Gastrocnemius medialis (tissue), 4 donors: Measurements from ENCODE around the gene GFRA1. TPM values are rescaled to one million over a fixed set of nuclear protein-coding genes. Genes with fewer than 3 reads are reported as not detected.

Source experiments
- ATAC-seq, 2 donors: fragments of 150-250 bp; one replicate each; pipeline ENCODE4 v1.9.1; 2016
- DNase-seq, 2 donors: peaks; one replicate each; pipeline ENCODE4 v3.0.0-alpha.2; 2019
- H3K27ac ChIP-seq, 4 donors: fragments of 200-600 bp; sonication (generic); 1 replicate in 1 of 4; 2 replicates in 3 of 4; pipeline ENCODE4 v1.5.1; 2016 to 2018; ENCODE audit warnings: mild to moderate bottlenecking in 2 of 4, moderate library complexity in 1 of 4
- H3K27me3 ChIP-seq, 3 donors: fragments of 200-600 bp; sonication (generic) in 2 of 3; 1 replicate in 1 of 3; 2 replicates in 2 of 3; pipeline versions ENCODE4 v1.5.1 to v1.6.0; 2016 to 2019; ENCODE audit warnings: mild to moderate bottlenecking in 1 of 3, moderate library complexity in 1 of 3
- H3K36me3 ChIP-seq, 2 donors: fragments of 200-600 bp; sonication (generic) in 1 of 2; one replicate each; pipeline ENCODE4 v1.5.1; 2017 to 2018
- H3K4me1 ChIP-seq, 2 donors: fragments of 200-600 bp; sonication (generic) in 1 of 2; one replicate each; pipeline ENCODE4 v1.5.1; 2016 to 2017; ENCODE audit warnings: mild to moderate bottlenecking in 2 of 2
- H3K4me3 ChIP-seq, 4 donors: fragments of 200-600 bp; sonication (generic) in 3 of 4; 1 replicate in 1 of 4; 2 replicates in 3 of 4; pipeline ENCODE4 v1.5.1; 2016 to 2019; ENCODE audit warnings: mild to moderate bottlenecking in 2 of 4
- H3K9me3 ChIP-seq, 3 donors: fragments of 200-600 bp; sonication (generic) in 2 of 3; 1 replicate in 1 of 3; 2 replicates in 2 of 3; pipeline ENCODE4 v1.5.1; 2016 to 2019
- CTCF ChIP-seq, 5 experiments: fragments of 450-650 bp in 3 of 5; fragments of 200-600 bp in 2 of 5; sonication (generic) in 2 of 5; IDR thresholded peaks in 4 of 5; conservative IDR thresholded peaks in 1 of 5; 1 replicate in 4 of 5; 2 replicates in 1 of 5; pipeline ENCODE4 v1.5.1; 2016 to 2019; ENCODE audit warnings: antibody characterized with exemption in 5 of 5, mild to moderate bottlenecking in 3 of 5, moderate library complexity in 3 of 5
- POLR2A ChIP-seq, 2 donors: fragments of 450-650 bp; IDR thresholded peaks; one replicate each; pipeline ENCODE4 v1.6.1; 2017; ENCODE audit warnings: antibody characterized with exemption in 2 of 2, mild to moderate bottlenecking in 2 of 2, moderate library complexity in 2 of 2
- in situ Hi-C, 4 donors: fragments of 200-750 bp; cut with MboI; loops; one replicate each; pipeline versions ENCODE4 v1.15.0 to v1.8.0; 2017; ENCODE audit warnings: low sequenced_read_pairs in 4 of 4
- intact Hi-C: fragments of 100-400 bp; cut with DNase I; formaldehyde crosslinking; loops from one replicate; pipeline ENCODE4 v1.15.1; 2023; ENCODE audit warnings: low total_unique reads
- total RNA-seq, 4 donors: library from RNA; depleted of rRNA; stranded (reverse); fragments of >200 nt; gene quantifications; one replicate each; pipeline versions ENCODE4 v1.1.0 to v1.2.3, GENCODE V29; 2016

The GFRA1 gene
- total RNA-seq, 4 donors from 2014 or later = 21.2 to 34.2 (median 25.2) TPM

GRCh38 chr10:116101616-116102315 lies 171.2 kb downstream of the GFRA1 start:
- in situ Hi-C loops = no loop called here

GRCh38 chr10:116100984-116101383 lies 172.0 kb downstream of the GFRA1 start:
- H3K27me3 ChIP-seq = no peaks in the 10 kb centered on the region
- intact Hi-C loops (no loop called here), in situ Hi-C loops (no loop called here)
- no peak overlapping the region for H3K4me3 ChIP-seq
- peaks cover 0 to 6% of the 10 kb centered on the region in 2 donors for H3K4me1 ChIP-seq
- TF ChIP-seq CTCF (IDR thresholded peaks at IDR 0.05 in 4 of 5, conservative IDR thresholded peaks at IDR 0.05 in 1 of 5) (no peak), POLR2A (IDR thresholded peaks at IDR 0.05) (no peak)
- H3K9me3 ChIP-seq = no peaks in the 10 kb centered on the region
- ATAC-seq (no peak), DNase-seq (no peak)
- no peak overlapping the region for H3K27ac ChIP-seq
- H3K36me3 ChIP-seq = no peaks in the 10 kb centered on the region

More at GRCh38 chr10:116101616-116102315, 171.2 kb downstream of the GFRA1 start:
- no peak for TF ChIP-seq POLR2A (IDR thresholded peaks at IDR 0.05)
- TF ChIP-seq CTCF (IDR thresholded peaks at IDR 0.05 in 4 of 5, conservative IDR thresholded peaks at IDR 0.05 in 1 of 5) = no peak
- Histone ChIP-seq H3K27ac (no peak overlapping the region), H3K4me3 (no peak overlapping the region), H3K27me3 (no peaks in the 10 kb centered on the region), H3K36me3 (no peaks in the 10 kb centered on the region), H3K4me1 (peaks cover 0 to 6% of the 10 kb centered on the region in 2 donors), H3K9me3 (no peaks in the 10 kb centered on the region)
- DNase-seq = no peak
- ATAC-seq = no peak
- intact Hi-C loops = no loop called here

GRCh38 chr10:116099023-116099420 lies 174.0 kb downstream of the GFRA1 start:
- Histone ChIP-seq H3K4me1 (peaks cover 0 to 6% of the 10 kb centered on the region in 2 donors), H3K9me3 (no peaks in the 10 kb centered on the region), H3K4me3 (no peak overlapping the region), H3K27ac (no peak overlapping the region), H3K27me3 (no peaks in the 10 kb centered on the region), H3K36me3 (no peaks in the 10 kb centered on the region)
- in situ Hi-C loops (no loop called here), intact Hi-C loops (no loop called here)
- TF ChIP-seq POLR2A (IDR thresholded peaks at IDR 0.05) = no peak
- no peak for TF ChIP-seq CTCF (IDR thresholded peaks at IDR 0.05 in 4 of 5, conservative IDR thresholded peaks at IDR 0.05 in 1 of 5)
- ATAC-seq (no peak), DNase-seq (no peak)

- TF ChIP-seq POLR2A (IDR thresholded peaks at IDR 0.05) (no peak), CTCF (IDR thresholded peaks at IDR 0.05 in 4 of 5, conservative IDR thresholded peaks at IDR 0.05 in 1 of 5) (no peak)
- in situ Hi-C loops = no loop called here
- no peak for ATAC-seq
- Histone ChIP-seq H3K36me3 (no peaks in the 10 kb centered on the region), H3K27ac (no peak overlapping the region), H3K4me1 (peaks cover 0 to 6% of the 10 kb centered on the region in 2 donors), H3K27me3 (no peaks in the 10 kb centered on the region), H3K9me3 (no peaks in the 10 kb centered on the region), H3K4me3 (no peak overlapping the region)
- intact Hi-C loops = no loop called here
- peak in 1 of 2 donors; percentile 18 for DNase-seq
These were observed 174.5 kb downstream of the GFRA1 start for GRCh38 chr10:116098411-116099022.
